SKM-1 (cell line): ENCODE measurements around the gene PNPT1.

ENCODE experiments used
- DNase-seq: peaks from one replicate; lab custom pipeline; 2025; ENCODE audit not compliant: unreplicated experiment; lab: John Stamatoyannopoulos, UW

The PNPT1 gene

DNA sequence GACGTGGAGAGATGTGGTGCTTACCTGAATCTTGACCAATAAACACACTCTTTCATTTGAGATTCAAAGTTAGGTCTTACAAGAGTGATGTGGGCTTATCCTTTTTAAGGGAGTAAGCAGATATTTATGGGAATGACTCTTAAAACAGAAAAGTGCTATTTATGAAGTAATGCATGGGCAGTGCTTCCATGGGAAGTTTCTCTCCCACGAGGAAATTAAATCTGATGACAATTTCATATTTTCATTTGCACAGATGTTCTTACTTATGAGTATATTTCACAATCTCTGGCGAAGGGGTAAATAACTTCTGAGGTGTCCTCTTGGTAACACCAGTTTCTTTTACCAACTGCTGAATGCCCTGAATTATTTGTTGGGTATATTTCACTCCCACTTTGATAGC, 21.0 kb downstream of the PNPT1 start:
- no peak for DNase-seq

DNA sequence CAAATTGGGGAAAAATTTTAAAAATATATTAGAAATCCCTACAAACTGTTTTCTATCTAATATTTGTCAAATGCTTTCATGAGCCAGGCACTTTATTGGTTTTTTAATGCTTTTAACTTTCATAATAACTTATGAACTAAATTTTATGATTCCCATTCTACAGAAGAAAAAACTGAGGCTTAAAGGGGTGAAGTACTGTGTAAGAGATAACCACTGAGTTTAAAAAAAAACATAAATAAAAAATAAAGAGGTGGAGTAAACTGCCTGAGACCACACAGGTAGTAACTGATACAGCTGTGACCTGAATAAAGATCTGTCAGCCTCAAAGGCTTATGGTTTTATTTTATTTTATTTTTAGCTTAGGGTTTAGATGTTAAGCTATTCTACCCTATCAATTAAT, 24.7 kb downstream of the PNPT1 start:
- no peak for DNase-seq

DNA sequence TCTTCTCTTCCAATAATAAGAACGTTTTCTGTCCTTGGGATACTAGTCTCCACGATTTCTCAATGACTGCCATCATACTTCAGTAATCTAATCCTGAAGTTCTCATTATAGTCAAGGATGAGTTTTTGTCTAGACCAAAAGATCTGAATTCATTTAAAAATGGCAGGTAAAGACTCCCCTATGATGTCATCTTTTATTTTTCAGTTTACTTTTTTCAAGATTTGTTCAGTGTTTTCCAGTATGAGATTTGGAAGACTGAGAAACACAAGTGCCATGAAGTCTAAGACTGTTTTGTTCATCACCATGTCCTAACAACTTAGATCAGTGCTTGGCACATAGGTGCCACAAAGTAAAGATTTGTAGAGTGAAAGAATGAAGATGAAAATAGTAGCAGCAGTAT, 40.4 kb downstream of the PNPT1 start:
- no peak for DNase-seq

DNA sequence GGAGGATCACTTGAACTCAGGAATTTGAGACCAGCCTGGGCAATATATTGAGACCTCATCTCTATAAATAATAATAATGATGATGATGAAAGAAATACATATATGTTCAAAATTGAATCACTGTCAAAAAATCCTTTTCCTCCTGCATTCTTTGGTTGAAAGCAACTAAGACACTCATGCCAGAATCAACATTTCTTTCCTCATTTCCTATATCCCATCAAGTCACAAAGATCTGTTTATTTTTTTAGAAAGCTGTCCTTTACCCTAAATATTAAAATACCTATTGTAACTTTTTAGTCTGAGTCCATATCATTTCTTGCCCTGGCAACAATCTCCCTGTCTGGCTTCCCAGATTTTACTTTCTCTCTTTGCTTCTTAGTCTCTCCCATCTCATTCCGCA, 44.4 kb downstream of the PNPT1 start:
- DNase-seq = no peak

DNA sequence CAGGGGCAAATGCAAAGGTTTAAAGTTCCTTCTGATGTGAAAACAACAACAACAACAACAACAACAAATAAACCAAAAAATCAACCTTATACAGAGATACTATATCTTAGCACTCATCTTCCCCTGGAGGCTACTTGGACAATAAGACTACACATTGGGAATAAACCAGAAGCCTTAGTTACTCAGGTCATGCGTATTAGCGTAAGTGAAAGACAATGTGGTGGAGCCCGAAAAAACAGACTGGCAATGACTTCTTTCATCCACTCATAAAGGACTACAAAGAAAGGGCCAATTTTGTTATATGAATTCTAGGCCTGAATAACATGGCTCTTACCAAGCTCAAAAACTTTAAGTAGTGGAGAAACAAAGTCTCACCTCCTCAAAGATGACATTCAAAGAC, 56.8 kb downstream of the PNPT1 start:
- DNase-seq = no peak

DNA sequence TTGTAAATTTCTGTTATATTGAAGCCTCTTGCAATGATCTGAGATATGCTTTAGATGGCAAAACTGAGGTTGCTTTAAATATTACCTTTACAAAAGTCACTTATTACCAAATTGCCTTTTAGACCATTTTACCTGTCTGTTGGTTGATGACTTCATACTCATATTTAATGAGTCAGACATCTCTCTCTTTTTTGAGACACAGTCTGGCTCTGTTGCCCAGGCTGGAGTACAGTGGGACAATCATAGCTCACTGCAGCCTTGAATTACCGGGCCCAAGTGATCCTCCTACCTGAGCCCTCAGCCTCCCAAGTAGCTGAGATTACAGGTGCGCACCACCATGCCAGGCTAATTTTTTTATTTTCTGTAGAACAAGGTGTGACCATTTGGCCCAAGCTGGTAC, 64.7 kb downstream of the PNPT1 start:
- DNase-seq = no peak

DNA sequence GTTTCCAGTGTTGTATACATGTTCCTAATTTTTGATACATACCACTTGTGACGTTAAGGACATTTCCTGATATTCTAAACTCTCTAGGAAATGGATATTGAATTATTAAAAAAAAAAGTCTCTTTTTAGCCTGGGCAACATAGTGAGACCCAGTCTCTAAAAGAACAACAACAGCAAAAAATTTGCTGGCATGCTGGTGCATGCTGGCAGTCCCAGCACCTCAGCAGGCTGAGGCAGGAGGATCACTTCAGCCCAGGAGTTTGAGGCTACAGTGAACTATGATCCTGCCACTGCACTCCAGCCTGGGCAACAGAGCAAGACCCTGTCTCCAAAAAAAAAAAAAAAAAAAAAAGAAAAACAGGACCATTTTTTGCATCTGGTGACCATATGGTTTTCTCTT, 65.7 kb downstream of the PNPT1 start:
- no peak for DNase-seq

DNA sequence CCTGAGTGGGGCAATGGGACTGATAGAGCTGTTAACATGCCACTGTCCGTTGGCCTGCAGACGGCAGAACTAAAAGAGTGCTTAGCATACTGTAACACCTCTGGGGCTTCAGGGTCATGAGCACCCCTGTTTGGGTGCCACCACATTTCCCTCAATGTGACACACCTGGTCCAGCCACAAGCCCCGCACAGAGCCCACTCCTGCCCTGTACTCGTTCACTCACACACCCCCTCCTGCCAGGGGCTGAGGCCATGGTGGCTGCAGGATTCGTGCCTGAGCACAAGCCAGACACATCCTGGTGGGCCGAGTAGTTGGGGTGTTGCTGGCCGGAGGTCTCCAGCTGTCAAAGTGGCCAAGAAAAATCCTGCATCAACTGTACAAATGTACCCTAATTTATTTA, 71.8 kb downstream of the PNPT1 start:
- DNase-seq = no peak

DNA sequence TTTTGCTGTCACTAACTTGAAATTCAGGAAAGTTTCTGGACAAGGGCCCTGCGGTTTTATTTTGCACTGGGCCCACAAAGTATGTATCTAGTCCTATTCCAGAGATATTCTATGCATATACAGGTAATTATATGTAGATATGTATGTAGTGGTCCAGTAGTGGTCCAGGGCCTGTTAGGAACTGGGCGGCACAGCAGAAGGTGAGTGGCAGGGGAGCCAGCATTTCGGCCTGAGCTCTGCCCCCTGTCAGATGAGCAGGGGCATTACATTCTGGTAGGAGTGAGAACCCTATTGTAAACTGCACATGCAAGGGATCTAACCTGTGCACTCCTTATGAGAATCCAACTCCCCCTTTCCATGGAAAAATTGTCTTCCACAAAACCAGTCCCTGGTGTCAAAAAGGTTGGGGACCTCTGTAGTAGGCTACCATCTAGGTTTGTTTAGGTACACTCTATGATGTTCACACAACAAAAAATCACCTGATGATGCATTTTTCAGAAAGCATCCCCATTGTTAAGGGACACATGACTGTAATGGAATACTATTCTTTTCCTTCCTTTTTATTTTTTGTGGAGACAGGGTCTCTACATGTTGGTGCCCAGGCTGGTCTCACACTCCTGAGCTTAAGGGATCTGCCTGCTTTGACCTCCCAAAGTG, 73.4 kb downstream of the PNPT1 start:
- peak; percentile 5 for DNase-seq

DNA sequence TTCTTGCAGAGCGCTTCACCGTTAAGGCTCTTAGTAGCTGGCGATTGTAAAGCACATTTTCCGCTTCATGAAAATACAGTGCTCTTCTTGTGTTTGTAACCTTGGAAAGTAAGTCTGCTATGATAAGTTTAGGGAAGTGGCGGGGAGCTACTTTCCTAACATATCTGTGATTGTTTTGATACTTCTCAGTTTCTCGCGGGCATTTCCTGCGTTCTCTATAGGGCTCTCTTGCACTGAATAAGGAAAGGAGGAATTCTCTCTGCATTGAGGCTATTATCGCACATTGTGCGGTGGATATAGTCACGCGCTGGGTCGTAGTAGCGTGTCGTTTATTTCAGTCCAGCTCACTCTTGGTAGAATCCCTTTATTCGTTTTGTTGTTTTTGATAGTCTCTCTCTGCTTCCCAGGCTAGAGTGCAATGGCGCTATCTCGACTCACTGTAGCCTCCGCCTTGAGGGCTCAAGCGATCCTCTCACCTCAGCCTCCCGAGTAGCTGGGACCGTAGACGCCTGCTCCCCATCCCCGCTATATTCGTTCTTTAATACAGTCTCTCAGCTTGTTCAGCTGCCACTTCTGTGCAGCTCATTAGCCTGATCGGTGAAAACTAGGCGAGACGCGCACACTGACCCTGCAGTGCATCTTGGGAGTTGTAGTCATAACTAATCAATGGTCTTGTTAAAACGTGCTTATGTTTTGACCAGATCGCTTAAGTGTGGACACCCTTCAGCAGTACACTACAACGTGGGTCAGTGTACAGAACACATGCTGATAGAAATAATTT, 75.2 kb downstream of the PNPT1 start:
- no peak for DNase-seq

DNA sequence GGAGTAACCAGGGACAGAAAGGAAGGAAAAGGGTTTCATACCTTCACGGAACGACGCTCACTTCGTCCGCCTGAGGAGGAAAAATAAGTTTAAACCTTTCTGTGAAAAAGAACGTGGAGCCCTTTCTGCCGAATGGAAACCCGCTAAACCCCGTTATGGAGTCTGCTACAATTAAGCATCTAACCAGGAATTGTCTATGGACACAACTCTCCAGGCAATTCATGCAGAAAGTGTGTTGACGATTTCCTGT, 75.7 kb downstream of the PNPT1 start:
- no peak for DNase-seq

DNA sequence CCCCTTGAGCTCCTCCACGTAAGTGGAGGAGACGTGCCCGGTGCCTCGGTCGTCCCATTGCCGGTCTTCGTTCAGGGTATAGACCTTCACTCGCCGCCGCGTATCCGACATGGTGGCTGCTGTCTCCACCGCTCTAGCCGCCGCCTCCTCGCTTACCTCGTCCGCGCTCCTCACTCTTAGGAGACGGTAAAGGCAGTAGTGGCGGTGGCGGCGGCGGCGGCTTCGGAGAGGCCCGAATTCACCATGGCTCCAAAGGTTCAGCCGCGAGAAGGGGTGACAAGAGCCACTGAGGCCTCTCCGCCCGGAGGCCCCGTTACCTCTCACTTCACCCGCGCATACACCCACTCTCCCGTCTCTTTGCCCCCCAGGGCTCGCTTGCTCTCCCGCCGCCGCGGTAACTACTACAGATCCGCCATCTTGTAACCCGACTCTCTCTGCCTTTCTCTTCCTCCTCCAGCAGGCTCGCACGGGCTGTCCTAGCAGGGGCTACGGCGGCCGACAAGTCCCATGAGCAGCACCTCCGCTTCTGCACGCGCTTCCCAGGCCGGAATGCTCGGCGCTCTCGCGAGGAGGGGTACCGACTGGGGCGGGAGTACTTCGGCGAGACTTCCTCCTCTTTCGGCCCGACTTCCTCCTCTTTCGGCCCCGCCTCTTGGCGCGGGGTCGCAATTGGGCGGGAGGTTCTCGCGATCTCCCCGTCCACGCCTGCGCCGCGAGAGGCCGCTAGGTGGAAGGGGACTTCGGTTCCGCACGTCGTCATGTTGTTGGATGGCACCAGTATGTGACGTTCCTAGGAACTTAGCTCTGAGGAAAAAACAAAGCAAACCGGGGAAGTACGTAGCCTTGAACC, 76.2 kb downstream of the PNPT1 start, which contains the start of gene PPP4R3B:
Gene PPP4R3B, minus strand, starts transcription at position 448 of the 850 bp plus-strand sequence. Its CDS starts 337 bp downstream, at position 111.
- peak; percentile 96 for DNase-seq

DNA sequence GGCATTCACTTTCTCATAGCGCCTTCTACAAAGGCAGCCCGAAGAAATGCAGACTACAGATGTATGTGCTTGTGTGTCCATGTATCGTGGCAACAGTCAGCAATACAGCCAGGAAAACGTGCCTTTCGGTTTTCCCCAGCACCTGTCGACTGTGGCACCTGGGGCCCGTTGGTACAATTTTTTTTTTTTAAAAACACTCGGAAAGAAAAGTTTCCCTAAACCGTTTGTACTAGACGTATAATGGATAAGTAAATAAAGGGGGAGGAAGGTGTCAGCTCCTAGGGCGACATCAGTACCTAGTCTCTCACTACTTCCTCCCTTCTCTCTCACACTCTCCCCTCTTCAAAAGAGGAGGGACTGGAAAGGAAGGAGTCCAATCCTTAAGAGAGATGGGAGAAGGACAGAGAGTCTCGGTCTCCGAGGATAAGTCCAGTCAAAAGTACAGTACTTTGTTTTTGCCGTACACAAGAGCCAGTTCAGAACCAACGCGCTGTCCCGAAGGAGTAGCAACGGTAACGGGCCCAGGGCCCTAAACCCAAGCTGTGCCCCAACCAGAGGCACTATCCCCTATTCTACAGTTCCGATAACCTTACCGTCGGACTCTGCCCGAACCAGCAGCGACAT, 77.0 kb downstream of the PNPT1 start:
- peak; percentile 73 for DNase-seq

DNA sequence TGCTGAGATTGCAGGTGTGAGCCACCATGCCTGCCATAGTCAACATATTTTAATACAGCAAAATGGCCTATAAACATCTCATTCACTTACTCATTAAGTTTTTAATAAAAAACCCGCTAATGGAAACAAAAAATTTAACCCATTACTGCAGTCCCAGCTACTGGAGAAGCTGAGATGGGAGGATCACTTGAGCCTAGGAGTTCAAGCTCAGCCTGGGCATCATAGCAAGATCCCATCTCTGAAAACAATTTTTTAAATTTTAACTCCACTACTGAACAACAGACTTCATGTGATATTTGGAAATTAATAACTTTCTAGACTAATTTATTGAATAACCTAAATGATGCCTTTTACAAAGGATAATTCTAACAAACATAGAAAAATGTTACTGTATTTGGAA, 81.6 kb downstream of the PNPT1 start:
- DNase-seq = no peak

DNA sequence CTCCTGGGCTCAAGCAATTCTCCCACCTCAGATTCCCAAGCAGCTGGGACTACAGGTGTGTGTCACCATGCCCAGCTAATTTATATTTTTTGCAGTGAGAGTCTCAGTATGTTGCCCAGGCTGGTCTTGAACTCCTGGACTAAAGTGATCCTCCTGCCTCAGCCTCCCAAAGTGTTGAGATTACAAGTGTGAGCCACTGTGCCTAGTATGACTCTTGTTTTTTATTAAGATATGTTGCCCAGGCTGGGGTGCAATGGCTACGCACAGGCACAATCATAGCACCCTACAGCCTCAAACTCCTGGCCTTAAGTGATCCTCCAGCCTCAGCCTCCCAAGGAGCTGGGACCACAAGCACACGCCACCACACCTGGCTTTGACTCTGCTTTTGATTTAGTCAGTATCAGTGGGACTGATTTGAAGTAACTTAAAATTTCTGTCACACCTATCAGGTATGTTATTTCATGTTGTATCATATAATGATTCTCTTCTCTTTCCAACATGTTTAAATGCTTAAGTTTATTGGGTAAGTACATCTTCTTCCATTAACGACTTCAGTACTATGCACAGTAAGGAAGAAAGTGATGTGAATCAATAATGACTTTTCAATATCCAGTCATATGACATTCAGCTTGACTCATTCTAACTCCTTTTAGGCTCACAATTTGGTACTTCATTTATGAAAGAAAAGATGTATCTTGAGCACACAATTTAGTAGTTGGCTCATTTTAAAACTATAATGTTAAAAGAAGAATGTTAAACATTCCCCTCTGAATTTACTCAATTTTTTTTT, 82.5 kb downstream of the PNPT1 start:
- no peak for DNase-seq

DNA sequence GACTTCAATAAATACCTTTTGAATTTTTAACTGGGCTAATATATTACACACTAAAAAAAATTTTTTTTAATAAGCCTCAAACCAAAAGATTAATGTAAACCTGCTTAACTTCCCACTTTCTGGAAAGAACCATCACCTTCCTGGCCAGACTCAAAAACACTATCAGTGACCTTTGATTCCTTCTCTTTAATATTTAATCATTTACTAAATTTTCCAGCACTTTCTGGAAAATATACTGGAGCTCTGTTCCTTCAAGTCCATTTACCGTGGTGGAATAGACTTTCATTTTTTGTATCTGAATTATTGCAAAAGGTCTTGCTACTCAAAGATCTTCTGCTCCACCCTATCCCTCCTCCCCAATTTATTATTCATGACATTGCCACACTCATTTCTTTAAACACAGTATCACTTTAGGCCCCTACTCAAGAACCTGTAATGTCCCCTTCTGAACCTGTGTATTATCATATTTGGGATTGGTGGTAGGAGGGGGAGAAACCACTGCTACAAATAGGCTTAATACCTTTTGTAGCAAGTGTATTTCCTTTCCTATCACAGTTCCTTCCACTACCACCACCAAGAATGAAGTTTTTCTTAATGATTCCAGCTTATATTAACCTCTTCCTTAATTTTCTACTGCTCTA, 83.6 kb downstream of the PNPT1 start:
- no peak for DNase-seq

DNA sequence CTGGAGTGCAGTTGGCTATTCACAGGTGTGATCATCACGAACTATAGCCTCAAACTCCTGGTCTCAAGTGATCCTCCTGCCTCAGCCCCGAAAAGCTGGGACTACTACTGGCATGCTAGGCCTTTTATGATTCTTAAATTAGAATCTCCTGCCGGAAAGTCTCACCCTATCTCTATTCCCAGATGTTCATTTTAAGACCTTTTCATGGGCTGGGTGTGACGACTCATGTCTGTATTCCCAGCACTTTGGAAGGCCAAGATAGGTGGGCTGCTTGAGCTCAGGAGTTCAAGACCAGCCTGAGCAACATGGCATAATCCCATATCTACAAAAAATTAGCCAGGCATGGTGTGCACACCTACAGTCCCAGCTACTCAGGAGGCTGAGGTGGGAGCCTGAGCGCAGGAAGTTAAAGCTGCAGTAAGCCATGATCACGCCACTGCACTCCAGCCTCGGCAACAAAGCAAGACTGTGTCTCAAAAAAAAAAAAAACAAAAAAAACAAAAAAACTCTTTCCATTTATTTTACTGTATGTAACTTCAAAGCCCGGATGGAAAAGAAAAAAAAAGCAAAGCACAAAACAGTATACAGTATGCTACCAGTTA, 84.3 kb downstream of the PNPT1 start:
- no peak for DNase-seq

DNA sequence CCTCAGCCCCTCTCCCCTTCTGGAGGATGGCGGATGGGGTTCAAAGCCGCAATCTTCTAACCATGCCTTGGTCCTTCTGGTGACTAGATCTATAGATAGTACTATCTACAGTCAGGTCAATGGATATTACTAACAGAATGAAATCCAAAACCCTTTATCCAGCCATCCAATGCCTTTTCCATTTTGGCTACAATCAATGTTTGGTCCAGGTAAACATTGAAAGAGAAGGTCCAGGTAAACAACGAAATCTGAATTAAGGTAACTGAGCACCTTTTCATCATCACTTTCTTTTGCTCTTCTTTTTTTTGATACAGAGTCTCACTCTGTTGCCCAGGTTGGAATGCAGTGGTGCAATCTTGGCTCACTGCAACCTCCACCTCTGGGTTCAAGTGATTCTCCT, 85.9 kb downstream of the PNPT1 start:
- no peak for DNase-seq

DNA sequence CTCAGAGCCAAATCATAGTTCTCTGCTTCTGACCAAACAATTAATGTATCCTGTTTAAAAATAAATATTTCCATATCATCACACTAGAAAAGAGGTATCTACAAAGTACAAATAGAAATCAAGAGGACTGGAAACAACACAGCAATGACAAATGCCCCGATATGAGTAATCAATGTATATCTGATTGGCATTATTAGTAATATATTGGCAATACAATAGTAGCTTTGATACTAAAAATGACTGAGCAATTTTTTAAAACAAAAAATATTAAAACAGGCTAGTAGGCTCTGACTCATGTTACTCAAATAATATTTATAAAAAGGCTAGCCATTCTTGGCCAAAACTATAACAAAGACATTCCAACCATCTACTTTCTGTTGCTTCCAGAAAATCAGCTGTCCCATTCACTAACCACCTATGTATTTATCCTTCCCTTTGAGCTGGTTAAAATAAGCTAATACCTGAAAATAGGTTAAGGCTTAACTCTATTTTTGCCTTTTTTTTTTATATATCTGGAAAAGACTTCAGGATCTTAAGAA, 89.5 kb downstream of the PNPT1 start:
- DNase-seq = no peak

DNA sequence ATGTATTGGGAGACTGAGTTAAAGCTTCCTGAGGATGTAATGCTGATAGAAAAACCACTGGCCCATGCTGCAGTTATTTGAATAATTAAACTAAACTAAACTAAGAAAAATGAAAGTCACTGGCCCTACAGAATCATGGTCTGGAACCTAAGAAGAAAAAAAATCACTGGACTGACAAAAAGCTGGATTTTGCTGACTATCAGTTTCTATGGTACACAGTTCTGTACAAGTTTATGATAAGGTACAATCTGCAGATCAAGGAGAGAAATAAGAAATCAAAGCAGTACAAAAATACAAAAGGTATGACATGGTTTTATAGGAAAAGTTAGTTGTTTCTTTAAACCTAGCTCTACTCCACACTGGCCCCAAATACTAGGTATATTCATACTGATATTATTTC, 91.8 kb downstream of the PNPT1 start:
- no peak for DNase-seq
